ENCODE results near the gene KMT2B.
"Not testable (repeated sequence)": the region's sequence is repeated elsewhere in the genome, so short reads cannot be mapped to it uniquely, and the experiment has no call there.

Gene KMT2B

GRCh38 chr19:35712567-35713505 is 5.0 kb upstream of the KMT2B start:
- no peak for DNase-seq (ENCODE audit: low read depth)

GRCh38 chr19:35713506-35713850 is 4.3 kb upstream of the KMT2B start:
- DNase-seq (ENCODE audit: low read depth), result no peak

- no peak for DNase-seq (ENCODE audit: low read depth)
These were observed 3.8 kb upstream of the KMT2B start for GRCh38 chr19:35713904-35714495.

- no peak for DNase-seq (ENCODE audit: low read depth)
These were observed 3.0 kb upstream of the KMT2B start for GRCh38 chr19:35714601-35715354.

GRCh38 chr19:35715355-35715809 is 2.4 kb upstream of the KMT2B start:
- no peak for DNase-seq (ENCODE audit: low read depth)

GRCh38 chr19:35715981-35716800 is 1.6 kb upstream of the KMT2B start:
- DNase-seq (ENCODE audit: low read depth), result no peak

GRCh38 chr19:35716801-35717664 is 770 bp upstream of the KMT2B start:
- peak; percentile 92 for DNase-seq (ENCODE audit: low read depth)

- no peak for DNase-seq (ENCODE audit: low read depth)
These were observed 690 bp downstream of the KMT2B start for GRCh38 chr19:35718345-35719041.

- DNase-seq (ENCODE audit: low read depth), result no peak
These were observed 1.8 kb downstream of the KMT2B start for GRCh38 chr19:35719402-35720162.

- no peak for DNase-seq (ENCODE audit: low read depth)
These were observed 2.3 kb downstream of the KMT2B start for GRCh38 chr19:35720163-35720524.

GRCh38 chr19:35720648-35721047 is 2.8 kb downstream of the KMT2B start:
- no peak for DNase-seq (ENCODE audit: low read depth)

- DNase-seq (ENCODE audit: low read depth), result no peak
These were observed 3.6 kb downstream of the KMT2B start for GRCh38 chr19:35721374-35721773.

- DNase-seq (ENCODE audit: low read depth), result no peak
These were observed 4.7 kb downstream of the KMT2B start for GRCh38 chr19:35722461-35722860.

- no peak for DNase-seq (ENCODE audit: low read depth)
These were observed 5.1 kb downstream of the KMT2B start for GRCh38 chr19:35722897-35723296.

- no peak for DNase-seq (ENCODE audit: low read depth)
These were observed 5.9 kb downstream of the KMT2B start for GRCh38 chr19:35723671-35724070.

GRCh38 chr19:35724132-35724531 is 6.3 kb downstream of the KMT2B start:
- not testable (repeated sequence) for DNase-seq (ENCODE audit: low read depth)

GRCh38 chr19:35724560-35724959 is 6.8 kb downstream of the KMT2B start:
- DNase-seq (ENCODE audit: low read depth), result no peak

GRCh38 chr19:35725216-35725861 is 7.5 kb downstream of the KMT2B start:
- no peak for DNase-seq (ENCODE audit: low read depth)
